ENCODE results near the gene PPP1R37. TPM values are rescaled to one million over a fixed set of nuclear protein-coding genes. Genes with fewer than 3 reads are reported as not detected.

The PPP1R37 gene
- polyA plus RNA-seq, 3 donors, result 0.10 to 11.8 (median 0.22) TPM

DNA sequence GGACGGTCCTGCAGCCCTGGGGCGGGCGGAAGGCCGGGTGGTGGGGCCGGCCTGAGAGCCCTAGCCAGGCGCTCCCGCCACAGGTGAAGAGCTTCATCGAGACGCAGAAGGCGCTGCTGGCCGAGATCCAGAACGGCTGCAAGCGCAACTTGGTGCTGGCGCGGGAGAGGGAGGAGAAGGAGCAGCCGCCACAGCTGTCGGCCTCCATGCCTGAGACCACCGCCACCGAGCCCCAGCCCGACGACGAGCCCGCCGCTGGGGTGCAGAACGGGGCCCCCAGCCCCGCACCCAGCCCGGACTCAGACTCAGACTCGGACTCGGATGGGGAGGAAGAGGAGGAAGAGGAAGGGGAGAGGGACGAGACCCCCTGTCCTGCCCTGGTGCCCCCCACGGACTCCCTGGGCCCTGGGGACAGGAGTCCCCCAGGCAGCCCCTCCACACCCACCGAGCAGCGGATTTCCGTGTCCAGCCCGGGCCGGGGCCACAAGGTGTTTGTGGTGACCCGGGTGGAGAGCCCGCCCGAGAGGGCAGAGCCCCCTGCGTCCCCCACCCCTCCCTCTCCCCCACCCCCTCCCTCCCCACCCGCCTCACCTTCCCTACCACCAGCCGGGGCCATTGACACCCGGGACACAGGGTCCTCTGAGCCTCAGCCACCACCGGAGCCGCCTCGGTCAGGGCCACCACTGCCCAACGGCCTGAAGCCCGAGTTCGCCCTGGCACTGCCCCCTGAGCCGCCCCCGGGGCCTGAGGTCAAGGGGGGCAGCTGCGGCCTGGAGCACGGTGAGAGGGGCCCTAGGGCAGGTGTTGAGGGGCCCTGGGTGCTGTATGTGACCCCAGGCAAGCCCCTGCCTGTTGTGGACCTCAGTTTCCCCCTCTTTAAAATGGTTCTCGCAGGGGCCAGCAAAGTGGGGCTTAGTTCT is 52.6 kb downstream of the PPP1R37 start:
- intact Hi-C loops (cut with micrococcal nuclease), result loop anchor here in 1 of 2 donors (10.0 kb wide), 1 partner anchor 199 kb away; the partner anchor contains the start of gene KLC3
- Mint-ChIP-seq H3K9me3 (no peaks in the 10 kb centered on the region), H3K27me3 (ENCODE audit: low read depth in 3 of 3) (peaks cover 0 to 4% (median 2%) of the 10 kb centered on the region in 3 donors), H3K27ac (no peak overlapping the region), H3K4me1 (no peaks in the 10 kb centered on the region), H3K4me3 (no peak overlapping the region), H3K36me3 (peaks cover 21 to 27% of the 10 kb centered on the region in 2 donors)
- Histone ChIP-seq H3K4me2 (replicated peaks; ENCODE audit: extremely low read depth, low read length, poor library complexity, severe bottlenecking) (no peak overlapping the region), H3K27me3 (ENCODE audit: control insufficient read depth in 2 of 2, insufficient read depth in 2 of 2, low read length in 2 of 2) (no peaks in the 10 kb centered on the region), H4K20me1 (ENCODE audit: insufficient read depth, low read length) (no peaks in the 10 kb centered on the region), H3K9ac (ENCODE audit: insufficient read depth, low read length, poor library complexity, severe bottlenecking) (no peak overlapping the region), H2AFZ (ENCODE audit: insufficient read depth, low read depth, low read length, poor library complexity, severe bottlenecking) (no peak overlapping the region), H3K27ac (ENCODE audit: low read depth in 1 of 2, low read length in 2 of 2) (no peak overlapping the region), H3K9me3 (replicated peaks in 1 of 2; ENCODE audit: control insufficient read depth in 1 of 2, insufficient read depth in 1 of 2, low read length in 2 of 2) (no peaks in the 10 kb centered on the region), H3K4me1 (ENCODE audit: control insufficient read depth in 1 of 2, insufficient read depth in 2 of 2, low read length in 2 of 2) (no peaks in the 10 kb centered on the region), H3K79me2 (ENCODE audit: insufficient read depth, low read length) (no peaks in the 10 kb centered on the region), H3K4me3 (replicated peaks in 1 of 3; ENCODE audit: low read depth in 2 of 3, low read length in 3 of 3) (no peak overlapping the region), H3K36me3 (replicated peaks in 1 of 2; ENCODE audit: control insufficient read depth in 1 of 2, insufficient read depth in 2 of 2, low read length in 2 of 2) (peaks cover 39 to 43% of the 10 kb centered on the region in 2 donors)
- DNase-seq, result no peak
- WGBS (ENCODE audit: insufficient coverage), result 97% methylated on average over 32 of the region's 54 CpGs
- TF ChIP-seq, protein P1, sequence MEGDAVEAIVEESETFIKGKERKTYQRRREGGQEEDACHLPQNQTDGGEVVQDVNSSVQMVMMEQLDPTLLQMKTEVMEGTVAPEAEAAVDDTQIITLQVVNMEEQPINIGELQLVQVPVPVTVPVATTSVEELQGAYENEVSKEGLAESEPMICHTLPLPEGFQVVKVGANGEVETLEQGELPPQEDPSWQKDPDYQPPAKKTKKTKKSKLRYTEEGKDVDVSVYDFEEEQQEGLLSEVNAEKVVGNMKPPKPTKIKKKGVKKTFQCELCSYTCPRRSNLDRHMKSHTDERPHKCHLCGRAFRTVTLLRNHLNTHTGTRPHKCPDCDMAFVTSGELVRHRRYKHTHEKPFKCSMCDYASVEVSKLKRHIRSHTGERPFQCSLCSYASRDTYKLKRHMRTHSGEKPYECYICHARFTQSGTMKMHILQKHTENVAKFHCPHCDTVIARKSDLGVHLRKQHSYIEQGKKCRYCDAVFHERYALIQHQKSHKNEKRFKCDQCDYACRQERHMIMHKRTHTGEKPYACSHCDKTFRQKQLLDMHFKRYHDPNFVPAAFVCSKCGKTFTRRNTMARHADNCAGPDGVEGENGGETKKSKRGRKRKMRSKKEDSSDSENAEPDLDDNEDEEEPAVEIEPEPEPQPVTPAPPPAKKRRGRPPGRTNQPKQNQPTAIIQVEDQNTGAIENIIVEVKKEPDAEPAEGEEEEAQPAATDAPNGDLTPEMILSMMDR (IDR thresholded peaks at IDR 0.05), result no peak

DNA sequence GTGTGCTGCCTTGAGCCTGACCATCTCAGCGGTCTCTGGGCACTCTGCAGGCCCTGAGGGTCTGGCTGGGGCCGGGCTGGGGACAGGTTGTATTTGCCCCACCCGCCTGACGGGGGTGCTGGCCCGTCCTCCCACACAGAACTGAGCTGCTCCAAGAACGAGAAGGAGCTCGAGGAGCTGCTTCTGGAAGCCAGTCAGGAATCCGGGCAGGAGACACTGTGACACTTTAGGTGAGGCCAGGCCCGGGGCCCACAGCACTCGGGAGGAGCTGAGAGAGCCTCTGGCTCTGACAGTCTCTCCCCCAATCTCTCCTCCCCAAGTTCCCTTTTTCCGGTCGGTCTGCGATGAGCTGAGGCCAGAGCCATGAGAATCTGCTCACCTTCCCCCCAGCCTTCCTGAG is 53.3 kb downstream of the PPP1R37 start:
- 82% methylated on average over 13 of the region's 13 CpGs for WGBS (ENCODE audit: insufficient coverage)

More for the DNA sequence above, 53.3 kb downstream of the PPP1R37 start:
- Histone ChIP-seq H3K36me3 (replicated peaks in 1 of 2; ENCODE audit: control insufficient read depth in 1 of 2, insufficient read depth in 2 of 2, low read length in 2 of 2) (peaks cover 33 to 36% of the 10 kb centered on the region in 2 donors), H3K9me3 (replicated peaks in 1 of 2; ENCODE audit: control insufficient read depth in 1 of 2, insufficient read depth in 1 of 2, low read length in 2 of 2) (no peaks in the 10 kb centered on the region), H3K4me3 (replicated peaks in 1 of 3; ENCODE audit: low read depth in 2 of 3, low read length in 3 of 3) (no peak overlapping the region), H3K4me1 (ENCODE audit: control insufficient read depth in 1 of 2, insufficient read depth in 2 of 2, low read length in 2 of 2) (no peaks in the 10 kb centered on the region), H2AFZ (ENCODE audit: insufficient read depth, low read depth, low read length, poor library complexity, severe bottlenecking) (no peak overlapping the region), H3K27ac (ENCODE audit: low read depth in 1 of 2, low read length in 2 of 2) (no peak overlapping the region), H3K4me2 (replicated peaks; ENCODE audit: extremely low read depth, low read length, poor library complexity, severe bottlenecking) (no peak overlapping the region), H3K9ac (ENCODE audit: insufficient read depth, low read length, poor library complexity, severe bottlenecking) (no peak overlapping the region), H4K20me1 (ENCODE audit: insufficient read depth, low read length) (no peaks in the 10 kb centered on the region), H3K79me2 (ENCODE audit: insufficient read depth, low read length) (no peaks in the 10 kb centered on the region), H3K27me3 (ENCODE audit: control insufficient read depth in 2 of 2, insufficient read depth in 2 of 2, low read length in 2 of 2) (peaks cover 0 to 5% of the 10 kb centered on the region in 2 donors)
- H3K36me3 Mint-ChIP-seq, result peaks cover 17 to 21% of the 10 kb centered on the region in 2 donors
- H3K9me3 Mint-ChIP-seq, result no peaks in the 10 kb centered on the region
- TF ChIP-seq, protein P1 (IDR thresholded peaks at IDR 0.05), result no peak
- H3K27me3 Mint-ChIP-seq (ENCODE audit: low read depth in 3 of 3), result peaks cover 3 to 9% (median 8%) of the 10 kb centered on the region in 3 donors
- no peak overlapping the region for H3K4me3 Mint-ChIP-seq
- no peaks in the 10 kb centered on the region for H3K4me1 Mint-ChIP-seq
- DNase-seq, result no peak
- intact Hi-C loops (cut with micrococcal nuclease), result loop anchor here in 1 of 2 donors (10.0 kb wide), 1 partner anchor 199 kb away; the partner anchor contains the start of gene KLC3
- peak overlapping the region in 2 of 7 donors; percentile 6 to 30 for H3K27ac Mint-ChIP-seq
